ENCODE results near the gene FOXN3.

Gene FOXN3

GRCh38 chr14:89336338-89336737 lies 80.7 kb downstream of the FOXN3 start:
- DNase-seq (ENCODE audit: low spot score) = no peak

- DNase-seq (ENCODE audit: low spot score) = no peak
Measured at GRCh38 chr14:89332031-89332430, 85.0 kb downstream of the FOXN3 start.

GRCh38 chr14:89331398-89331797 lies 85.6 kb downstream of the FOXN3 start:
- DNase-seq (ENCODE audit: low spot score) = no peak

- no peak for DNase-seq (ENCODE audit: low spot score)
Measured at GRCh38 chr14:89330236-89331002, 86.6 kb downstream of the FOXN3 start.

GRCh38 chr14:89327771-89328212 lies 89.2 kb downstream of the FOXN3 start:
- no peak for DNase-seq (ENCODE audit: low spot score)

- no peak for DNase-seq (ENCODE audit: low spot score)
Measured at GRCh38 chr14:89325959-89326358, 91.1 kb downstream of the FOXN3 start.

- no peak for DNase-seq (ENCODE audit: low spot score)
Measured at GRCh38 chr14:89325299-89325883, 91.6 kb downstream of the FOXN3 start.

- DNase-seq (ENCODE audit: low spot score) = no peak
Measured at GRCh38 chr14:89324501-89325298, 92.3 kb downstream of the FOXN3 start.

GRCh38 chr14:89320381-89321000 lies 96.5 kb downstream of the FOXN3 start:
- no peak for DNase-seq (ENCODE audit: low spot score)

- DNase-seq (ENCODE audit: low spot score) = no peak
Measured at GRCh38 chr14:89319687-89320086, 97.3 kb downstream of the FOXN3 start.

GRCh38 chr14:89317051-89317691 lies 99.9 kb downstream of the FOXN3 start:
- DNase-seq (ENCODE audit: low spot score) = no peak

- no peak for DNase-seq (ENCODE audit: low spot score)
Measured at GRCh38 chr14:89315493-89316470, 101.3 kb downstream of the FOXN3 start.

GRCh38 chr14:89314274-89314673 lies 102.8 kb downstream of the FOXN3 start:
- no peak for DNase-seq (ENCODE audit: low spot score)

- DNase-seq (ENCODE audit: low spot score) = no peak
Measured at GRCh38 chr14:89312932-89313331, 104.1 kb downstream of the FOXN3 start.

- DNase-seq (ENCODE audit: low spot score) = no peak
Measured at GRCh38 chr14:89310211-89310610, 106.8 kb downstream of the FOXN3 start.

- DNase-seq (ENCODE audit: low spot score) = no peak
Measured at GRCh38 chr14:89309670-89310177, 107.3 kb downstream of the FOXN3 start.

- DNase-seq (ENCODE audit: low spot score) = no peak
Measured at GRCh38 chr14:89308232-89308959, 108.6 kb downstream of the FOXN3 start.

- DNase-seq (ENCODE audit: low spot score) = no peak
Measured at GRCh38 chr14:89307409-89307808, 109.6 kb downstream of the FOXN3 start.

- DNase-seq (ENCODE audit: low spot score) = no peak
Measured at GRCh38 chr14:89304972-89305703, 111.9 kb downstream of the FOXN3 start.
